Neural cell (in vitro differentiated cells): ENCODE data around the gene PPFIA1. TPM values are rescaled to one million over a fixed set of nuclear protein-coding genes. Genes with fewer than 3 reads are reported as not detected.

Source experiments
- H2AFZ ChIP-seq: fragments of 200-600, 300-800 bp; sonication (generic), shearing (Covaris generic); 2 replicates; pipeline ENCODE4 v1.6.0; 2014; ENCODE audit warnings: low read depth, mild to moderate bottlenecking, antibody characterized with exemption, low read length, moderate library complexity
- H3F3A ChIP-seq: fragments of 200-600 bp; shearing (Covaris generic); 2 replicates; pipeline ENCODE4 v1.6.1; 2016; ENCODE audit warnings: mild to moderate bottlenecking, moderate library complexity, mixed read lengths, antibody characterized with exemption, low read length; ENCODE audit not compliant: insufficient read depth, poor library complexity, severe bottlenecking
- H3K27ac ChIP-seq: fragments of 200-600, 300-800 bp; sonication (generic), shearing (Covaris generic); 2 replicates; pipeline ENCODE4 v1.5.1; 2014; ENCODE audit warnings: mild to moderate bottlenecking, low read length, moderate library complexity
- H3K27me3 ChIP-seq: fragments of 300-800, 200-600 bp; sonication (generic), shearing (Covaris generic); 2 replicates; pipeline ENCODE4 v1.6.0; 2014; ENCODE audit warnings: mild to moderate bottlenecking, low read depth, low read length, moderate library complexity; ENCODE audit not compliant: insufficient read depth
- H3K36me3 ChIP-seq: fragments of 300-800, 200-600 bp; sonication (generic), shearing (Covaris generic); 2 replicates; pipeline ENCODE4 v1.5.1; 2014; ENCODE audit warnings: mild to moderate bottlenecking, antibody characterized with exemption, low read length, moderate library complexity; ENCODE audit not compliant: insufficient read depth
- H3K4me2 ChIP-seq: fragments of 300-800, 200-600 bp; sonication (generic), shearing (Covaris generic); 2 replicates; pipeline ENCODE4 v1.6.0; 2014; ENCODE audit warnings: mild to moderate bottlenecking, low read length
- H3K4me3 ChIP-seq: fragments of 300-800, 200-600 bp; sonication (generic), shearing (Covaris generic); 2 replicates; pipeline ENCODE4 v1.5.1; 2014; ENCODE audit warnings: mild to moderate bottlenecking, low read length, moderate library complexity
- H3K79me2 ChIP-seq: fragments of 200-600 bp; shearing (Covaris generic); replicated peaks from 2 replicates; pipeline ENCODE4 v1.6.0; 2014; ENCODE audit warnings: mild to moderate bottlenecking, low read length, moderate library complexity; ENCODE audit not compliant: insufficient read depth
- H3K9ac ChIP-seq: fragments of 300-800, 200-600 bp; sonication (generic), shearing (Covaris generic); 2 replicates; pipeline ENCODE4 v1.6.1; 2016; ENCODE audit warnings: mild to moderate bottlenecking, low read length, mixed read lengths
- H3K9me2 ChIP-seq: fragments of 200-600 bp; shearing (Covaris generic); 2 replicates; pipeline ENCODE4 v1.6.1; 2016; ENCODE audit warnings: mild to moderate bottlenecking, low read length, mixed read lengths; ENCODE audit not compliant: insufficient read depth
- H3K9me3 ChIP-seq: fragments of 200-600, 300-800 bp; sonication (generic), shearing (Covaris generic); 2 replicates; pipeline ENCODE4 v1.6.1; 2016; ENCODE audit warnings: mild to moderate bottlenecking, mixed run types, low read length, moderate library complexity, mixed read lengths
- H4K20me1 ChIP-seq: fragments of 200-600 bp; shearing (Covaris generic); 2 replicates; pipeline ENCODE4 v1.6.1; 2016; ENCODE audit warnings: mild to moderate bottlenecking, mixed run types; ENCODE audit not compliant: insufficient read depth
- CTCF ChIP-seq: fragments of 450-650 bp; IDR thresholded peaks from 2 replicates; pipeline ENCODE4 v1.5.1; 2014; ENCODE audit warnings: antibody characterized with exemption, mild to moderate bottlenecking, moderate library complexity; ENCODE audit not compliant: poor library complexity, severe bottlenecking
- EP300 ChIP-seq: fragments of 450-650 bp; conservative IDR thresholded peaks from 2 replicates; pipeline ENCODE4 v1.6.1; 2014; ENCODE audit warnings: antibody characterized with exemption, mild to moderate bottlenecking, moderate library complexity; ENCODE audit not compliant: poor library complexity, severe bottlenecking
- EZH2 ChIP-seq: fragments of 200-600, 300-800 bp; shearing (Covaris generic), sonication (generic); IDR thresholded peaks from 2 replicates; pipeline ENCODE4 v1.6.1; 2014; ENCODE audit warnings: antibody characterized with exemption, low read length, borderline replicate concordance, mild to moderate bottlenecking; ENCODE audit not compliant: insufficient read depth, poor library complexity, severe bottlenecking
- MXI1 ChIP-seq: fragments of 450-650 bp; conservative IDR thresholded peaks from 2 replicates; pipeline ENCODE4 v1.6.1; 2014; ENCODE audit warnings: antibody characterized with exemption, mild to moderate bottlenecking; ENCODE audit not compliant: poor library complexity, severe bottlenecking
- POLR2AphosphoS5 ChIP-seq: IDR thresholded peaks from 2 replicates; pipeline ENCODE4 v1.6.1; 2012
- RAD21 ChIP-seq: fragments of 450-650 bp; conservative IDR thresholded peaks from 2 replicates; pipeline ENCODE4 v1.6.1; 2014; ENCODE audit warnings: antibody characterized with exemption, mild to moderate bottlenecking, moderate library complexity
- REST ChIP-seq: IDR thresholded peaks from 2 replicates; pipeline ENCODE4 v1.6.1; 2012; ENCODE audit warnings: borderline replicate concordance
- SMC3 ChIP-seq: fragments of 450-650 bp; conservative IDR thresholded peaks from 2 replicates; pipeline ENCODE4 v1.6.1; 2014; ENCODE audit warnings: antibody characterized with exemption, mild to moderate bottlenecking, moderate library complexity; ENCODE audit not compliant: poor library complexity
- TAF1 ChIP-seq: IDR thresholded peaks from 2 replicates; pipeline ENCODE4 v1.6.1; 2012; ENCODE audit warnings: low read depth
- polyA plus RNA-seq: library from polyadenylated mRNA; depleted of rRNA; stranded (reverse); fragments of >200 nt; gene quantifications from 2 replicates; pipeline ENCODE4 v1.2.3, GENCODE V29; 2014

The PPFIA1 gene
- polyA plus RNA-seq, 1 donor from 2014 or later: 48.9 TPM

GRCh38 chr11:70230151-70230839 lies 40.2 kb upstream of the PPFIA1 start:
- Histone ChIP-seq H3K27ac (no peak overlapping the region), H3K36me3 (no peaks in the 10 kb centered on the region), H3K9me2 (no peaks in the 10 kb centered on the region), H3K4me2 (no peak overlapping the region), H3K27me3 (no peaks in the 10 kb centered on the region), H3K4me3 (no peak overlapping the region), H3K79me2 (no peaks in the 10 kb centered on the region), H3K9me3 (no peaks in the 10 kb centered on the region), H3K9ac (no peak overlapping the region), H3F3A (no peaks in the 10 kb centered on the region), H4K20me1 (no peaks in the 10 kb centered on the region), H2AFZ (no peak overlapping the region)
- TF ChIP-seq SMC3 (no peak), POLR2AphosphoS5 (no peak), MXI1 (no peak), RAD21 (no peak)

GRCh38 chr11:70230840-70231710 lies 39.4 kb upstream of the PPFIA1 start:
- H3K27ac ChIP-seq: no peak overlapping the region
- no peaks in the 10 kb centered on the region for H4K20me1 ChIP-seq
- no peaks in the 10 kb centered on the region for H3F3A ChIP-seq
- H3K27me3 ChIP-seq: no peaks in the 10 kb centered on the region
- no peaks in the 10 kb centered on the region for H3K79me2 ChIP-seq
- H3K9me3 ChIP-seq: no peaks in the 10 kb centered on the region
- no peaks in the 10 kb centered on the region for H3K36me3 ChIP-seq
- no peak overlapping the region for H3K4me2 ChIP-seq
- H3K4me3 ChIP-seq: no peak overlapping the region
- no peak overlapping the region for H3K9ac ChIP-seq
- no peaks in the 10 kb centered on the region for H3K9me2 ChIP-seq
- TF ChIP-seq RAD21: no peak
- no peak for TF ChIP-seq MXI1
- TF ChIP-seq EZH2: no peak
- TF ChIP-seq CTCF: no peak
- TF ChIP-seq SMC3: no peak
- no peak for TF ChIP-seq REST
- TF ChIP-seq EP300: no peak
- no peak for TF ChIP-seq POLR2AphosphoS5
- TF ChIP-seq TAF1: no peak
- no peak overlapping the region for H2AFZ ChIP-seq
